Natural killer cell (primary cell): ENCODE data around the gene PNMA8C. TPM values are rescaled to one million over a fixed set of nuclear protein-coding genes. Genes with fewer than 3 reads are reported as not detected.
A peak's percentile ranks its signal among the peaks of the same experiment; 100 is the strongest.

Experiments
- ATAC-seq, 3 donors: fragments of 150-1000 bp in 2 of 3; fragments of 200-7000 bp in 1 of 3; cut with Tn5 transposase; 1 replicate in 1 of 3; 2 replicates in 2 of 3; pipeline ENCODE4 v1.10.0; 2021; ENCODE audit warnings: mild to moderate bottlenecking in 2 of 3, moderate library complexity in 2 of 3
- DNase-seq, 2 donors: peaks; one replicate each; pipeline versions ENCODE4 v3.0.0 to v3.0.0-alpha.2; 2013 to 2021; ENCODE audit warnings: mixed read lengths in 1 of 2
- H3K27ac ChIP-seq: one replicate; pipeline ENCODE4 v1.5.1; 2013; ENCODE audit warnings: mild to moderate bottlenecking, low read length
- H3K27me3 ChIP-seq: one replicate; pipeline ENCODE4 v1.6.1; 2013; ENCODE audit warnings: low read length; ENCODE audit not compliant: control insufficient read depth, insufficient read depth
- H3K36me3 ChIP-seq: one replicate; pipeline ENCODE4 v1.6.1; 2013; ENCODE audit warnings: low read length; ENCODE audit not compliant: control insufficient read depth, insufficient read depth
- H3K4me1 ChIP-seq: one replicate; pipeline ENCODE4 v1.6.1; 2013; ENCODE audit warnings: low read length; ENCODE audit not compliant: control insufficient read depth, insufficient read depth
- H3K4me3 ChIP-seq: one replicate; pipeline ENCODE4 v1.5.1; 2013; ENCODE audit warnings: low read length
- H3K9me3 ChIP-seq: one replicate; pipeline ENCODE4 v1.6.1; 2013; ENCODE audit warnings: low read length; ENCODE audit not compliant: control insufficient read depth, insufficient read depth
- H3K27ac Mint-ChIP-seq, 2 donors: one replicate each; pipeline ENCODE4 v1.8.0; 2022; ENCODE audit warnings: mild to moderate bottlenecking in 2 of 2, mixed read lengths in 2 of 2, moderate library complexity in 1 of 2
- H3K27me3 Mint-ChIP-seq, 2 donors: one replicate each; pipeline ENCODE4 v1.8.0; 2022; ENCODE audit warnings: low read depth in 2 of 2, mixed read lengths in 2 of 2
- H3K36me3 Mint-ChIP-seq: one replicate; pipeline ENCODE4 v1.8.0; 2022; ENCODE audit warnings: mixed read lengths
- H3K4me1 Mint-ChIP-seq, 2 donors: one replicate each; pipeline ENCODE4 v1.8.0; 2022; ENCODE audit warnings: mixed read lengths in 2 of 2
- H3K4me3 Mint-ChIP-seq: one replicate; pipeline ENCODE4 v1.8.0; 2022; ENCODE audit warnings: mild to moderate bottlenecking, moderate library complexity, mixed read lengths
- H3K9me3 Mint-ChIP-seq, 2 donors: one replicate each; pipeline ENCODE4 v1.8.0; 2022; ENCODE audit warnings: mixed read lengths in 2 of 2
- CTCF ChIP-seq: fragments of 200-600 bp; IDR thresholded peaks from one replicate; pipeline ENCODE4 v1.8.0; 2022; ENCODE audit warnings: antibody characterized with exemption
- WGBS: methylation state at CpG from one replicate; pipeline ENCODE4 v1.1.7; 2013; ENCODE audit warnings: missing lambda C conversion rate; ENCODE audit not compliant: insufficient coverage; 5-methylcytosine and 5-hydroxymethylcytosine counted together
- intact Hi-C: fragments of 100-400 bp; cut with micrococcal nuclease; formaldehyde crosslinking; loops from one replicate; pipeline ENCODE4 v1.14.2; 2022
- total RNA-seq, 4 donors: library from RNA; stranded (reverse); fragments of 120-200 nt in 1 of 4; gene quantifications; one replicate each; pipeline versions ENCODE4 v1.2.3 to v1.2.4, GENCODE V29; 2013 to 2022

Gene PNMA8C
- total RNA-seq, 3 donors from 2014 or later (not counting 1 experiment from before 2014, with no cell fraction given), result 0.55 to 1.2 (median 0.87) TPM

- no peak overlapping the region for H3K27ac Mint-ChIP-seq
- H3K4me3 ChIP-seq, result no peak overlapping the region
- intact Hi-C loops, result no loop called here
- WGBS, result 93% methylated on average over 7 of the region's 7 CpGs
- no peak for ATAC-seq
- no peak for DNase-seq
- no peak overlapping the region for H3K27ac ChIP-seq
- peaks cover 20% of the 10 kb centered on the region for H3K36me3 Mint-ChIP-seq
- H3K9me3 Mint-ChIP-seq, result no peaks in the 10 kb centered on the region
- no peaks in the 10 kb centered on the region for H3K27me3 Mint-ChIP-seq
- H3K27me3 ChIP-seq, result no peaks in the 10 kb centered on the region
- no peaks in the 10 kb centered on the region for H3K4me1 ChIP-seq
- peaks cover 0 to 17% of the 10 kb centered on the region in 2 donors for H3K4me1 Mint-ChIP-seq
- H3K4me3 Mint-ChIP-seq, result no peak overlapping the region
- peaks cover 80% of the 10 kb centered on the region for H3K36me3 ChIP-seq
- H3K9me3 ChIP-seq, result no peaks in the 10 kb centered on the region
- no peak for TF ChIP-seq CTCF
These were observed 44.9 kb downstream of the PNMA8C start for GRCh38 chr19:46383846-46384245.

- Histone ChIP-seq H3K27me3 (no peaks in the 10 kb centered on the region), H3K9me3 (no peaks in the 10 kb centered on the region), H3K27ac (no peak overlapping the region), H3K4me1 (no peaks in the 10 kb centered on the region), H3K4me3 (no peak overlapping the region), H3K36me3 (peaks cover 80% of the 10 kb centered on the region)
- Mint-ChIP-seq H3K9me3 (no peaks in the 10 kb centered on the region), H3K4me1 (peaks cover 0 to 17% of the 10 kb centered on the region in 2 donors), H3K27ac (peak overlapping the region in 1 of 2 donors; percentile 54), H3K27me3 (no peaks in the 10 kb centered on the region), H3K4me3 (no peak overlapping the region), H3K36me3 (peaks cover 20% of the 10 kb centered on the region)
- DNase-seq (no peak), ATAC-seq (no peak)
- intact Hi-C loops, result no loop called here
- TF ChIP-seq CTCF, result no peak
- 92% methylated on average over 22 of the region's 23 CpGs for WGBS
These were observed 45.4 kb downstream of the PNMA8C start for GRCh38 chr19:46383171-46383815.

- Mint-ChIP-seq H3K27ac (peak overlapping the region in 1 of 2 donors; percentile 48), H3K27me3 (no peaks in the 10 kb centered on the region), H3K4me1 (peaks cover 6 to 27% of the 10 kb centered on the region in 2 donors), H3K9me3 (no peaks in the 10 kb centered on the region), H3K36me3 (peaks cover 29% of the 10 kb centered on the region), H3K4me3 (no peak overlapping the region)
- Histone ChIP-seq H3K27me3 (no peaks in the 10 kb centered on the region), H3K4me3 (no peak overlapping the region), H3K27ac (no peak overlapping the region), H3K9me3 (no peaks in the 10 kb centered on the region), H3K4me1 (no peaks in the 10 kb centered on the region), H3K36me3 (peaks cover 80% of the 10 kb centered on the region)
- 94% methylated on average over 15 of the region's 15 CpGs for WGBS
- TF ChIP-seq CTCF, result no peak
- DNase-seq (no peak), ATAC-seq (no peak)
- intact Hi-C loops, result no loop called here
These were observed 46.9 kb downstream of the PNMA8C start for GRCh38 chr19:46381756-46382345.
